Panc1 (cell line): ENCODE measurements around the gene TULP4. TPM values are rescaled to one million over a fixed set of nuclear protein-coding genes. Genes with fewer than 3 reads are reported as not detected.

ENCODE experiments used
- ATAC-seq: fragments of 200-7000 bp; cut with Tn5 transposase; 2 replicates; pipeline ENCODE4 v1.9.1; 2020; ENCODE audit warnings: mild to moderate bottlenecking, moderate library complexity
- BruUV-seq: library from RNA; stranded (reverse); fragments of 400-500 nt; replicated peaks from 2 replicates; lab custom pipeline; 2021; lab: Mats Ljungman, UMichigan
- CTCF ChIA-PET: fragments of 300-600 bp; sonication (Branson Sonifier 250); formaldehyde crosslinking; loops from one replicate; lab custom pipeline; 2022; ENCODE audit warnings: antibody characterized with exemption; lab: Charles Lee
- POLR2A ChIA-PET: fragments of 300-600 bp; sonication (Branson Sonifier 250); formaldehyde crosslinking; loops from one replicate; lab custom pipeline; 2022; ENCODE audit warnings: antibody characterized with exemption; lab: Charles Lee
- DNase-seq: peaks from one replicate; pipeline ENCODE4 v3.0.0-alpha.2; 2010; ENCODE audit warnings: low read depth, low spot score
- H3K27ac ChIP-seq: 2 replicates; pipeline ENCODE4 v1.5.1; 2011; ENCODE audit warnings: mild to moderate bottlenecking, low read length, inconsistent platforms
- H3K27me3 ChIP-seq: fragments of 200-500 bp; sonication (Bioruptor generic); 2 replicates; pipeline ENCODE4 v1.6.0; 2014; ENCODE audit warnings: low read length, inconsistent platforms; ENCODE audit not compliant: control insufficient read depth, insufficient read depth
- H3K36me3 ChIP-seq: fragments of 200-500 bp; sonication (Bioruptor generic); 2 replicates; pipeline ENCODE4 v1.5.1; 2014; ENCODE audit warnings: inconsistent platforms, mild to moderate bottlenecking, low read length, moderate library complexity; ENCODE audit not compliant: control insufficient read depth, insufficient read depth
- H3K4me1 ChIP-seq: 2 replicates; pipeline ENCODE4 v1.5.1; 2011; ENCODE audit warnings: inconsistent platforms, mild to moderate bottlenecking, low read length, moderate library complexity; ENCODE audit not compliant: control insufficient read depth, insufficient read depth
- H3K4me3 ChIP-seq, 2 experiments: 2 replicates each; pipeline ENCODE4 v1.5.1; 2011 to 2012; ENCODE audit warnings: low read depth in 2 of 2, low read length in 2 of 2, mild to moderate bottlenecking in 2 of 2, inconsistent platforms in 1 of 2, moderate library complexity in 1 of 2
- H3K9me3 ChIP-seq: fragments of 200-500 bp; sonication (Bioruptor generic); 2 replicates; pipeline ENCODE4 v1.5.1; 2014; ENCODE audit warnings: low read depth, mild to moderate bottlenecking, inconsistent platforms, low read length, moderate library complexity; ENCODE audit not compliant: control insufficient read depth, insufficient read depth
- POLR2AphosphoS5 ChIP-seq: IDR thresholded peaks from 2 replicates; pipeline ENCODE4 v1.6.1; 2012; ENCODE audit warnings: mild to moderate bottlenecking, low read depth, low read length, moderate library complexity
- SIN3A ChIP-seq: IDR thresholded peaks from 2 replicates; pipeline ENCODE4 v1.6.1; 2012; ENCODE audit warnings: low read depth, mild to moderate bottlenecking, low read length, moderate library complexity, borderline replicate concordance; ENCODE audit not compliant: insufficient read depth
- TCF7L2 ChIP-seq: IDR thresholded peaks from 2 replicates; pipeline ENCODE4 v1.6.1; 2011; ENCODE audit warnings: mild to moderate bottlenecking, low read depth, low read length, inconsistent platforms
- in situ Hi-C: cut with HindIII; loops from 2 replicates; pipeline ENCODE4 v1.10.0; 2016; ENCODE audit warnings: low sequenced_read_pairs, low pct_unique_long_range_greater_than_20kb
- intact Hi-C: fragments of 100-400 bp; cut with micrococcal nuclease; formaldehyde crosslinking; loops from one replicate; pipeline ENCODE4 v1.10.0; 2022; ENCODE audit not compliant: unreplicated experiment
- total RNA-seq: library from RNA; stranded (reverse); gene quantifications from one replicate; pipeline ENCODE4 v1.2.1, GENCODE V29; 2021; ENCODE audit not compliant: unreplicated experiment
- TF ChIP-seq, protein P1 (sequence below), 2 experiments: IDR thresholded peaks; 2 replicates each; pipeline ENCODE4 v1.6.1; 2011 to 2012; ENCODE audit warnings: low read depth in 2 of 2, control low read depth in 1 of 2, low read length in 1 of 2, mild to moderate bottlenecking in 1 of 2, moderate library complexity in 1 of 2; ENCODE audit not compliant: insufficient read depth in 1 of 2
- TF ChIP-seq, protein P2 (sequence below): fragments of 450-650 bp; IDR thresholded peaks from 2 replicates; pipeline ENCODE4 v1.5.1; 2017; ENCODE audit warnings: mild to moderate bottlenecking

Gene TULP4
- total RNA-seq, 1 experiment from 2014 or later: 105 TPM

DNA sequence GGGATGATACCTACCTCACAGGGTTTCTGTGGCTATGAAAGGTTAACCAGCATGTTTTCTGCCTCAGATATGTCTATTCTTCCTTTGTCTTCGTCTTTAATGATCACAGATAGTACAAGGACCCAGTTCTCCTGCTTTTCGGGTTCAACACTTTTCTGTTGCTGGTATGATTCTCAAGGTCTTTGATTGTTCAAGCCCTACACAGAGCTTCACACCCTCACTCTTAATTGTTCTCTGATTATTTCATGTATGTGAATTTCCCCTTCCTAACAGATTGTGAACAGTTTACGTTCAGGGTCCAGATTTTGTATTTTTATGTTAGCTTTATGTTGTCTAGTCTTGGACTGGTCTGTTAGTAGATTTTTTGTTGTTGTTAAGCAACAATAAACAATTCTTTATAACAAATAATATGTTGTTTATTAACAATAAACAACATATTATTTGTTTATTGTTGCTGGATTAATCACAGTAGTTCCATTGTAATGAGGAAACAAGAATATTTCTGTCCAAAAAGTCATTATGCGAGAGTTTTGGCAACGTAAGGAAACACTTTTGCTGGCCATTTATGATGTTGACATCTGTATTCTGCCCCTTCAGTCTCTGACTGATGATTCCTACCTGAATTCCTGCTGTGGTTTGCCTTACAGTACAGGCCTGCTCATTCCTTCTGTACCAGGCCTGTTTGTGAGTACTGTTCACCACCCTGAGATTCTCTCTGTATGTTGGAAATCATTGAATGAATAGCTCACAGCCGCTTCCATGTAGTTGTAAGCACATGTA is 27.2 kb upstream of the TULP4 start:
- TF ChIP-seq TCF7L2 (no peak), SIN3A (no peak), POLR2AphosphoS5 (no peak)
- TF ChIP-seq, protein P1, sequence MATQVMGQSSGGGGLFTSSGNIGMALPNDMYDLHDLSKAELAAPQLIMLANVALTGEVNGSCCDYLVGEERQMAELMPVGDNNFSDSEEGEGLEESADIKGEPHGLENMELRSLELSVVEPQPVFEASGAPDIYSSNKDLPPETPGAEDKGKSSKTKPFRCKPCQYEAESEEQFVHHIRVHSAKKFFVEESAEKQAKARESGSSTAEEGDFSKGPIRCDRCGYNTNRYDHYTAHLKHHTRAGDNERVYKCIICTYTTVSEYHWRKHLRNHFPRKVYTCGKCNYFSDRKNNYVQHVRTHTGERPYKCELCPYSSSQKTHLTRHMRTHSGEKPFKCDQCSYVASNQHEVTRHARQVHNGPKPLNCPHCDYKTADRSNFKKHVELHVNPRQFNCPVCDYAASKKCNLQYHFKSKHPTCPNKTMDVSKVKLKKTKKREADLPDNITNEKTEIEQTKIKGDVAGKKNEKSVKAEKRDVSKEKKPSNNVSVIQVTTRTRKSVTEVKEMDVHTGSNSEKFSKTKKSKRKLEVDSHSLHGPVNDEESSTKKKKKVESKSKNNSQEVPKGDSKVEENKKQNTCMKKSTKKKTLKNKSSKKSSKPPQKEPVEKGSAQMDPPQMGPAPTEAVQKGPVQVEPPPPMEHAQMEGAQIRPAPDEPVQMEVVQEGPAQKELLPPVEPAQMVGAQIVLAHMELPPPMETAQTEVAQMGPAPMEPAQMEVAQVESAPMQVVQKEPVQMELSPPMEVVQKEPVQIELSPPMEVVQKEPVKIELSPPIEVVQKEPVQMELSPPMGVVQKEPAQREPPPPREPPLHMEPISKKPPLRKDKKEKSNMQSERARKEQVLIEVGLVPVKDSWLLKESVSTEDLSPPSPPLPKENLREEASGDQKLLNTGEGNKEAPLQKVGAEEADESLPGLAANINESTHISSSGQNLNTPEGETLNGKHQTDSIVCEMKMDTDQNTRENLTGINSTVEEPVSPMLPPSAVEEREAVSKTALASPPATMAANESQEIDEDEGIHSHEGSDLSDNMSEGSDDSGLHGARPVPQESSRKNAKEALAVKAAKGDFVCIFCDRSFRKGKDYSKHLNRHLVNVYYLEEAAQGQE (IDR thresholded peaks at IDR 0.05; ENCODE audit: insufficient read depth in 1 of 2, low read depth in 2 of 2, low read length in 1 of 2): no peak
- TF ChIP-seq, protein P2, sequence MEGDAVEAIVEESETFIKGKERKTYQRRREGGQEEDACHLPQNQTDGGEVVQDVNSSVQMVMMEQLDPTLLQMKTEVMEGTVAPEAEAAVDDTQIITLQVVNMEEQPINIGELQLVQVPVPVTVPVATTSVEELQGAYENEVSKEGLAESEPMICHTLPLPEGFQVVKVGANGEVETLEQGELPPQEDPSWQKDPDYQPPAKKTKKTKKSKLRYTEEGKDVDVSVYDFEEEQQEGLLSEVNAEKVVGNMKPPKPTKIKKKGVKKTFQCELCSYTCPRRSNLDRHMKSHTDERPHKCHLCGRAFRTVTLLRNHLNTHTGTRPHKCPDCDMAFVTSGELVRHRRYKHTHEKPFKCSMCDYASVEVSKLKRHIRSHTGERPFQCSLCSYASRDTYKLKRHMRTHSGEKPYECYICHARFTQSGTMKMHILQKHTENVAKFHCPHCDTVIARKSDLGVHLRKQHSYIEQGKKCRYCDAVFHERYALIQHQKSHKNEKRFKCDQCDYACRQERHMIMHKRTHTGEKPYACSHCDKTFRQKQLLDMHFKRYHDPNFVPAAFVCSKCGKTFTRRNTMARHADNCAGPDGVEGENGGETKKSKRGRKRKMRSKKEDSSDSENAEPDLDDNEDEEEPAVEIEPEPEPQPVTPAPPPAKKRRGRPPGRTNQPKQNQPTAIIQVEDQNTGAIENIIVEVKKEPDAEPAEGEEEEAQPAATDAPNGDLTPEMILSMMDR: no peak
- no peaks in the 10 kb centered on the region; the same call in 1 of the 2 replicates for H3K4me1 ChIP-seq
- BruUV-seq: no TSS peak
- no peaks in the 10 kb centered on the region for H3K9me3 ChIP-seq
- no peak overlapping the region for H3K4me3 ChIP-seq
- ChIA-PET POLR2A (no interaction called here), CTCF (no interaction called here)
- in situ Hi-C loops (no loop called here), intact Hi-C loops (no loop called here)
- H3K27ac ChIP-seq: no peak overlapping the region
- no peak for DNase-seq
- H3K27me3 ChIP-seq: no peaks in the 10 kb centered on the region
- H3K36me3 ChIP-seq: no peaks in the 10 kb centered on the region; the same call in 1 of the 2 replicates
- ATAC-seq: no peak

GRCh38 chr6:158285656-158286021 is 26.6 kb upstream of the TULP4 start:
- no peak for TF ChIP-seq SIN3A
- TF ChIP-seq, protein P2: no peak
- TF ChIP-seq POLR2AphosphoS5: no peak
- TF ChIP-seq, protein P1 (IDR thresholded peaks at IDR 0.05; ENCODE audit: insufficient read depth in 1 of 2, low read depth in 2 of 2, low read length in 1 of 2): no peak
- TF ChIP-seq TCF7L2: no peak

More at GRCh38 chr6:158285656-158286021, 26.6 kb upstream of the TULP4 start:
- DNase-seq (no peak), ATAC-seq (no peak)
- no peaks in the 10 kb centered on the region for H3K9me3 ChIP-seq
- H3K36me3 ChIP-seq: no peaks in the 10 kb centered on the region; the same call in 1 of the 2 replicates
- H3K4me3 ChIP-seq: no peak overlapping the region
- H3K27ac ChIP-seq: no peak overlapping the region
- CTCF ChIA-PET: no interaction called here
- intact Hi-C loops (no loop called here), in situ Hi-C loops (no loop called here)
- BruUV-seq: no TSS peak
- POLR2A ChIA-PET: no interaction called here
- H3K4me1 ChIP-seq: no peaks in the 10 kb centered on the region; the same call in 1 of the 2 replicates
- H3K27me3 ChIP-seq: no peaks in the 10 kb centered on the region
